ENCODE data around the gene GLRX3. TPM values are rescaled to one million over a fixed set of nuclear protein-coding genes. Genes with fewer than 3 reads are reported as not detected.

The GLRX3 gene
- total RNA-seq, 1 experiment from 2014 or later = 191 TPM

DNA sequence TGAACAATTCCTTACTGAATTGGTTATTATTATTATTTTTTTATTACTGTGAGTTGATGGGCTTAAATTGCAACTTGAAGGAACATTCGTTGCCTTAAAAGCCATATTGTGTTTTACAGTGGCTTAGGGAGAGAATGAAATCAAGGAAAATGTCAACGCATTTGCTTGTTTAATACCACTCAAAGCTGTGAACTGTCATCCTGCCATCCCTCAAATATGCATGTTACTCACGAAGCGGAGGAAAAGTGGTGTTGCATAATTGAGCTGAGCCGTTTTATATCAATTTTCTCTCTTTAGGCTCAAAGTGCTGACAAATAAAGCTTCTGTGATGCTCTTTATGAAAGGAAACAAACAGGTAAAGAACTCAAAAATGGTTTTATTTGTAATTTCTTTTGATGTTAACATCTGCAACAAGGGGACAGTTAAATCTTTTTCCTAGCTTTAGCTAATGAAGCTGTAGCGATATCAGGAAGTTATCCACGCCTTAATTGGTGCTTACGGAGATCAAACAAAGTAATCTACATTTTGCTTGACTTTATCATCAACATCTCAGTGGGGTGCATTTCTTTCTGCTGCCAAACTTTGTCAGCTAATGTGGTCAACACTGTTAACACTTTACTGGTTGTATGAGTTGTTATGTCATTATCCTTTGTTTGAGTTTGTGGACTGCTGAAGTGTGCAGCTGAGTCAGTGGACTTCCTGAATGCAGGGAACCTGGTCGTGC is 33.1 kb downstream of the GLRX3 start:
- no peaks in the 10 kb centered on the region for H3K27me3 Mint-ChIP-seq (ENCODE audit: insufficient read depth, unreplicated experiment)
- peaks cover 1% of the 10 kb centered on the region; the same call in 1 of the 2 replicates for H3K36me3 ChIP-seq (ENCODE audit: control insufficient read depth, insufficient read depth, low read length)
- no peak overlapping the region for H3K4me3 Mint-ChIP-seq (ENCODE audit: unreplicated experiment)
- no peaks in the 10 kb centered on the region for H3K9me3 ChIP-seq
- no peaks in the 10 kb centered on the region for H3K9me3 Mint-ChIP-seq (ENCODE audit: unreplicated experiment)
- no peak overlapping the region for H3K4me3 ChIP-seq (ENCODE audit: low read depth, low read length)
- ChIA-PET CTCF (no interaction called here), POLR2A (no interaction called here)
- intact Hi-C loops (cut with micrococcal nuclease; ENCODE audit: unreplicated experiment) = no loop called here
- H3K27ac Mint-ChIP-seq (ENCODE audit: unreplicated experiment) = no peak overlapping the region
- H3K4me1 Mint-ChIP-seq (ENCODE audit: low read depth, unreplicated experiment) = no peaks in the 10 kb centered on the region
- no peaks in the 10 kb centered on the region for H3K4me1 ChIP-seq
- H3K36me3 Mint-ChIP-seq (ENCODE audit: insufficient read depth, unreplicated experiment) = peaks cover 71% of the 10 kb centered on the region
- BruUV-seq (replicated peaks) = no TSS peak
- TF ChIP-seq, protein P1, sequence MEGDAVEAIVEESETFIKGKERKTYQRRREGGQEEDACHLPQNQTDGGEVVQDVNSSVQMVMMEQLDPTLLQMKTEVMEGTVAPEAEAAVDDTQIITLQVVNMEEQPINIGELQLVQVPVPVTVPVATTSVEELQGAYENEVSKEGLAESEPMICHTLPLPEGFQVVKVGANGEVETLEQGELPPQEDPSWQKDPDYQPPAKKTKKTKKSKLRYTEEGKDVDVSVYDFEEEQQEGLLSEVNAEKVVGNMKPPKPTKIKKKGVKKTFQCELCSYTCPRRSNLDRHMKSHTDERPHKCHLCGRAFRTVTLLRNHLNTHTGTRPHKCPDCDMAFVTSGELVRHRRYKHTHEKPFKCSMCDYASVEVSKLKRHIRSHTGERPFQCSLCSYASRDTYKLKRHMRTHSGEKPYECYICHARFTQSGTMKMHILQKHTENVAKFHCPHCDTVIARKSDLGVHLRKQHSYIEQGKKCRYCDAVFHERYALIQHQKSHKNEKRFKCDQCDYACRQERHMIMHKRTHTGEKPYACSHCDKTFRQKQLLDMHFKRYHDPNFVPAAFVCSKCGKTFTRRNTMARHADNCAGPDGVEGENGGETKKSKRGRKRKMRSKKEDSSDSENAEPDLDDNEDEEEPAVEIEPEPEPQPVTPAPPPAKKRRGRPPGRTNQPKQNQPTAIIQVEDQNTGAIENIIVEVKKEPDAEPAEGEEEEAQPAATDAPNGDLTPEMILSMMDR (IDR thresholded peaks at IDR 0.05; ENCODE audit: insufficient read depth in 1 of 2, low read depth in 1 of 2, low read length in 1 of 2, severe bottlenecking in 1 of 2, unreplicated experiment in 1 of 2) = no peak
- no peak for DNase-seq
- no peaks in the 10 kb centered on the region for H3K27me3 ChIP-seq (replicated peaks; ENCODE audit: control insufficient read depth, insufficient read depth, low read length)

DNA sequence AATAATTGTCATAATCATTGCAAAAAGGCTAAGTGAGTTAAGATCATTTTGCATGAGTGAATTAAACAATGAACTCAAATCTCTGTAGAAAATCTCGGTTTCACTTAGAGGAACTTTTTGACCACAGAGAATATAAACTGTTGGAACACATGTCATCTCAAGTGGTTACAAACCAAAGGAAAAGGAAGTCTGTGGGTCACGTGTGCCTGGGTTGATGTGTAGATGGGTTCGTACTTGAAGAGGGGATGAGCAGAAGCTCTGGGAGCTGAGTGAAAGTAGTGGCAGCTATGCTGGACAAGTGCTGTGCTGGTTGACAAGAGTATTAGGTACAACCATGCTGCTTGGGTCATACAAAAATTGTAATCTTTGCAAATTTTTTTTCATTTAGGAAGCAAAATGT is 35.0 kb downstream of the GLRX3 start:
- Mint-ChIP-seq H3K4me3 (ENCODE audit: unreplicated experiment) (no peak overlapping the region), H3K4me1 (ENCODE audit: low read depth, unreplicated experiment) (no peaks in the 10 kb centered on the region), H3K27me3 (ENCODE audit: insufficient read depth, unreplicated experiment) (no peaks in the 10 kb centered on the region), H3K27ac (ENCODE audit: unreplicated experiment) (no peak overlapping the region), H3K36me3 (ENCODE audit: insufficient read depth, unreplicated experiment) (peaks cover 71% of the 10 kb centered on the region), H3K9me3 (ENCODE audit: unreplicated experiment) (no peaks in the 10 kb centered on the region)
- ChIA-PET POLR2A (no interaction called here), CTCF (no interaction called here)
- no peaks in the 10 kb centered on the region for H3K9me3 ChIP-seq
- no peaks in the 10 kb centered on the region for H3K4me1 ChIP-seq
- TF ChIP-seq, protein P1 (IDR thresholded peaks at IDR 0.05; ENCODE audit: insufficient read depth in 1 of 2, low read depth in 1 of 2, low read length in 1 of 2, severe bottlenecking in 1 of 2, unreplicated experiment in 1 of 2) = no peak
- no peaks in the 10 kb centered on the region for H3K27me3 ChIP-seq (replicated peaks; ENCODE audit: control insufficient read depth, insufficient read depth, low read length)
- BruUV-seq (replicated peaks) = no TSS peak
- intact Hi-C loops (cut with micrococcal nuclease; ENCODE audit: unreplicated experiment) = no loop called here
- no peak for DNase-seq
- no peak overlapping the region for H3K4me3 ChIP-seq (ENCODE audit: low read depth, low read length)
- peaks cover 1% of the 10 kb centered on the region; the same call in 1 of the 2 replicates for H3K36me3 ChIP-seq (ENCODE audit: control insufficient read depth, insufficient read depth, low read length)

DNA sequence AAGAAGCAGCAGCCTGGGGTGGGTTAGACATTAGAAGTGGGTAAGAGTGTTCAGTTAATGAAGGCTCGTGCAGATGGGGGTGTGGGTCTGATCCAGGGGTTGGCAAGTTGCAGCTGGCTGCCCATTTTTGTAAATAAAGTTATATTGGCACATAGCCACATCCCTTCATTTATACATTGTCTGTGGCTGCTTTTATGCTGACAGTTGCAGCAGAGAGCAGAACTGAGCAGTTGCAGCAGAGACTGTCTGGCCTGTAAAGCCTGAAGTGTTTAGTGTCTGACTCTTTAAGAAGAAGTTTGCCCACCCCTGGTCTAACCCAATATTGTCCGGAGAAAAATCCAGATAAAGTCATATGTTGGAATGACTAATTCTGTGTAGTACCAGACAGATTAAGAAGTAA is 38.1 kb downstream of the GLRX3 start:
- CTCF ChIA-PET = no interaction called here
- Histone ChIP-seq H3K36me3 (ENCODE audit: control insufficient read depth, insufficient read depth, low read length) (peaks cover 1% of the 10 kb centered on the region), H3K27me3 (replicated peaks; ENCODE audit: control insufficient read depth, insufficient read depth, low read length) (no peaks in the 10 kb centered on the region), H3K9me3 (no peaks in the 10 kb centered on the region), H3K4me1 (no peaks in the 10 kb centered on the region), H3K4me3 (ENCODE audit: low read depth, low read length) (no peak overlapping the region)
- Mint-ChIP-seq H3K4me1 (ENCODE audit: low read depth, unreplicated experiment) (no peaks in the 10 kb centered on the region), H3K4me3 (ENCODE audit: unreplicated experiment) (no peak overlapping the region), H3K36me3 (ENCODE audit: insufficient read depth, unreplicated experiment) (peaks cover 54% of the 10 kb centered on the region), H3K27ac (ENCODE audit: unreplicated experiment) (no peak overlapping the region), H3K9me3 (ENCODE audit: unreplicated experiment) (no peaks in the 10 kb centered on the region), H3K27me3 (ENCODE audit: insufficient read depth, unreplicated experiment) (no peaks in the 10 kb centered on the region)
- POLR2A ChIA-PET = no interaction called here
- TF ChIP-seq, protein P1 (IDR thresholded peaks at IDR 0.05; ENCODE audit: insufficient read depth in 1 of 2, low read depth in 1 of 2, low read length in 1 of 2, severe bottlenecking in 1 of 2, unreplicated experiment in 1 of 2) = no peak
- intact Hi-C loops (cut with micrococcal nuclease; ENCODE audit: unreplicated experiment) = no loop called here
- no peak for DNase-seq
- no TSS peak for BruUV-seq (replicated peaks)
